HG03060 (cell line): ENCODE data around the gene C17orf100.

Experiments
- ATAC-seq: cut with Tn5 transposase; IDR thresholded peaks from one replicate; pipeline ENCODE4 v1.9.1; 2021; ENCODE audit warnings: low read depth, moderate number of reproducible peaks; ENCODE audit not compliant: unreplicated experiment

The C17orf100 gene

GRCh38 chr17:6668219-6668618 is 16.7 kb downstream of the C17orf100 start:
- ATAC-seq = no peak

- no peak for ATAC-seq
Observed at GRCh38 chr17:6668727-6669425, 17.3 kb downstream of the C17orf100 start.

- no peak for ATAC-seq
Observed at GRCh38 chr17:6669479-6670212, 18.1 kb downstream of the C17orf100 start.

GRCh38 chr17:6670571-6670970 is 19.0 kb downstream of the C17orf100 start:
- ATAC-seq = no peak

GRCh38 chr17:6670999-6671398 is 19.4 kb downstream of the C17orf100 start:
- no peak for ATAC-seq

- ATAC-seq = no peak
Observed at GRCh38 chr17:6671431-6671830, 19.9 kb downstream of the C17orf100 start.

- ATAC-seq = no peak
Observed at GRCh38 chr17:6674586-6674985, 23.0 kb downstream of the C17orf100 start.

GRCh38 chr17:6675201-6675825 is 23.8 kb downstream of the C17orf100 start:
- no peak for ATAC-seq

- ATAC-seq = no peak
Observed at GRCh38 chr17:6676802-6677157, 25.2 kb downstream of the C17orf100 start.

- no peak for ATAC-seq
Observed at GRCh38 chr17:6677158-6677831, 25.7 kb downstream of the C17orf100 start.

- ATAC-seq = no peak
Observed at GRCh38 chr17:6677946-6678345, 26.4 kb downstream of the C17orf100 start.

- no peak for ATAC-seq
Observed at GRCh38 chr17:6679241-6679640, 27.7 kb downstream of the C17orf100 start.

- ATAC-seq = no peak
Observed at GRCh38 chr17:6681176-6681575, 29.6 kb downstream of the C17orf100 start.

- ATAC-seq = no peak
Observed at GRCh38 chr17:6681671-6682070, 30.1 kb downstream of the C17orf100 start.

- no peak for ATAC-seq
Observed at GRCh38 chr17:6682339-6682738, 30.8 kb downstream of the C17orf100 start.

GRCh38 chr17:6683081-6683684 is 31.6 kb downstream of the C17orf100 start:
- ATAC-seq = no peak

- no peak for ATAC-seq
Observed at GRCh38 chr17:6683730-6684459, 32.3 kb downstream of the C17orf100 start.

GRCh38 chr17:6684460-6684783 is 32.9 kb downstream of the C17orf100 start:
- no peak for ATAC-seq

- no peak for ATAC-seq
Observed at GRCh38 chr17:6684881-6685767, 33.6 kb downstream of the C17orf100 start.
